ENCODE results near the gene PRCC.

Gene PRCC, protein sequence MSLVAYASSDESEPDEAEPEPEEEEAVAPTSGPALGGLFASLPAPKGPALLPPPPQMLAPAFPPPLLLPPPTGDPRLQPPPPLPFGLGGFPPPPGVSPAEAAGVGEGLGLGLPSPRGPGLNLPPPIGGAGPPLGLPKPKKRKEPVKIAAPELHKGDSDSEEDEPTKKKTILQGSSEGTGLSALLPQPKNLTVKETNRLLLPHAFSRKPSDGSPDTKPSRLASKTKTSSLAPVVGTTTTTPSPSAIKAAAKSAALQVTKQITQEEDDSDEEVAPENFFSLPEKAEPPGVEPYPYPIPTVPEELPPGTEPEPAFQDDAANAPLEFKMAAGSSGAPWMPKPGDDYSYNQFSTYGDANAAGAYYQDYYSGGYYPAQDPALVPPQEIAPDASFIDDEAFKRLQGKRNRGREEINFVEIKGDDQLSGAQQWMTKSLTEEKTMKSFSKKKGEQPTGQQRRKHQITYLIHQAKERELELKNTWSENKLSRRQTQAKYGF

DNA sequence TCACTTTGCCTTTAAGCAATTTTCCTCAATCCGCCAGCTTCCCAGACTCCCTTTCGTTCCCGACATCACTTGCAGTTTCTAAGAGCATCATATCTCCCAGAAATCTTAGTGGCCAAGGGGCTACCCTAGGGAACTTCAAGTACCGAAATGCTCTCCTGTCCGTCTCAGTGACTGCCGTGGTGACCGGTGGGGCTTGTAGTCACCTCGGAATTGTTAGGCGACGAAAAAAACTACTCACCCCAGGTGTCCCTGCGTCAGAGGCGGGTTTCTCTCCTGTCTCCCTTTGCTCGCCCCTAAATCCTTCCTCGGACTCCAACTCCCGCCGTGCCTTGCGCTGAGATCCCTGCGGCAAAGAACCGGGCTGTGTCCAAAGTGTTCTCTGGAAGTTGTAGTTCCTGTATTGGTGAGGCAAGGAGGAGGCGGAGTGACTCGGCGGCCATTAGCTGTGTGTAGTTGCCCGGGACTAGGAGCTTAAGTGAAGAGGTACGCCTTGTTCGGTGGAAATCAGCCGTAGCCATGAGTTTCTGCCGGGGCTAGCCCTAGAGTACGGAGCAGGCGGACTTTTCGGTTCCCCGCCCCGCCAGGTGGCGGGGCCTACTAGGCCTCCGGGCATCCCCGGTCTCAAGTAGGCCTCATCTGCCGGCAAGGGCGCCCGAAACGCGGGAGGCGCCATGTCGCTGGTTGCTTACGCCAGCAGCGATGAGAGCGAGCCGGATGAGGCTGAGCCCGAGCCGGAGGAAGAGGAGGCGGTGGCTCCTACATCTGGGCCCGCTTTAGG lies at the start of gene PRCC:
PRCC (plus strand) TSS at position 435 of the 778 bp plus-strand sequence; CDS start at position 672, 237 bp downstream.
- peak; percentile 99 for DNase-seq

DNA sequence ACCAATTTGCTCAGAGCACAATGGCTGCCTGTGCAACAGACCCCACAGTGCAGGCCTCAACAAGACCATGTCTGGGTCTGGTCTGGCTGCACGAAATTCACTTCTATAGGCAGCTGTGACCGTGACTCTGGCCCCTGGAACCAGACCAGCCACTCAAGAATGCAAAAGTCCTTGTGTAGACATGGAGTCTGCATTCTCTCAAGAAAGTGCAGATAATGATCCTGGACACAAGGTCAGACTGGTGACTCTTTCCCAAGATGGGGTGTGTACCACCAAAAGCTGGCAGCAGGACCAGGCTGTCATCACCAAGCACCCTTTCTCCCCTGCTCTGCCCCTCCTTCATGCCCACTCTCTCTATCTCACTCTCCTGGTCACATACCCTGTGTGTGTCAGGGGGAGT lies 46.2 kb upstream of the PRCC start:
- DNase-seq, result no peak

DNA sequence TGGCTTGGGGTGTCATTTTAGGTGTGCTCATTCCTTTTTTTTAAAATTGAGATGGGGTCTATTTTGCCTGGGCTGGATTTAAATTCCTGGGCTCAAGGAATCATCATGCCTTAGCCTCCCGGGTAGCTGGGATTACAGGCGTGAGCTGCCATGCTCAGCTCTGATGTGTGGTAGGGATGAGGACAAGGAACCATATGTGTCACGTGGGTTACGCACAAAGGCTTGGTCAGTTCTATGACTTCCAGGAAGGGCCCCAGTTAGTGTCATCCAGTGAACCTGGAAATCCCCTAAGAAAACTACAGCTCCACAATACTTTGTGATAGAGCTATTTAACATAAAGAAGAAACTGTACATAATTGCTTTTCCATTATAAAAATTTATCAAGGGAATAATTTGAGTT lies 45.8 kb upstream of the PRCC start:
- DNase-seq, result no peak

DNA sequence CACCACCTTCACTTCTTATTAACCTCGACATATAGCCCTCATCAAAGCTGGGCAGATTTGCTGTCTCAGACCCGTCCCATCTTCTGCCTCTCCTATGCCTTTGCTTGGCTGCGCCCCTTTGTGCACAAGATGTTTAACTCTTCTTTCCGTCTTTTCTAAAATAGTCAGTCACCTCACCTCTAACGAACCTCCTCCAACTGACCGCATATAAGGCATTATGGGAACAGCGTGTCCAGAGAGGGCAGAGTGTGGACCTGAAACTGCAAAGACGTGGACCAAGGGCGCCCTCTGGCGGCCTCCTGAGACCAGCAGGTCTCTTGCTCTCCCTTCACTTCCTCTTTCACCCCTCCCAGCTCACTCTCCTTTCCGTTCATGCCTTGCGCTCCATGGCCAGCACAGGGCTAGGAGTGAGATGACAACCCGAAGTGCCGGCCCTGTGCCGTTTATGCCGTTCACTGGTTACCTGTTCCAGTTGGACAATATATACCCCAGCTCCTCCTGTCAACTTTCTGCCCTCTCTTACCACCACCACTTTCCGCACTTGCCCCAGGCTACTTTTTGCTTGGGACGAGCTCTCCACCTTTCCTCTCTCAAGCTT lies 41.6 kb upstream of the PRCC start:
- peak; percentile 72 for DNase-seq

DNA sequence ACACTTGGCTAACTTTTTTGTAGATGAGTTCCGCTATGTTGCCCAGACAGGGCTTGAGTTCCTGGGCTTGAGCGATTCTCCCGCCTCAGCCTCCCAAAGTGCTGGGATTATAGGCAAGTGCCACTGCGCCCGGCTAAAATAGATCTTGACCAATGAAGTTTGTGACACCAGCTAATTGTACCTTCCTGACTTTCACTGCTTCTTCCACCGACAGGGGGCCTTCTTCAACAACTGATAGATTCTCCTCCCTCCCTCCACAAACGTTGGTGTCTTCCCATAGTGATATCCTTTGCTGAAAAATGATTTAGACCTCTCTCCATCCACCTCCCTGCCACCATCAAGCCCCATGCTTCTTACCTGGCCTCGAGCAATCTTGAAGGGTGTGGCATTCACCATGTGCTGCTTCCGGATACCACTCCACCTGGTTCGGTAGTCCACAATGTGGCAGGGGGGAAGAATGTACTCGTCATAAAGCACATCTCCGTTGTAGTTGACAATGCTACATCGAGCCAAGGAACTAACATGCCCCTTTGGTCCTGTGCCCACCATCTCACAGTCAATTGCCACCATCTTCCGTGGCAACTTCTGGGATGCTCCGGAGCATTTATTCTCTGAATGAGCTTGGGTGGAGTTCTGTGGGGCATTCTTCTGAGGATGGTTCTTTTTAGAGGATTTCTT lies 40.6 kb upstream of the PRCC start:
- DNase-seq, result no peak

DNA sequence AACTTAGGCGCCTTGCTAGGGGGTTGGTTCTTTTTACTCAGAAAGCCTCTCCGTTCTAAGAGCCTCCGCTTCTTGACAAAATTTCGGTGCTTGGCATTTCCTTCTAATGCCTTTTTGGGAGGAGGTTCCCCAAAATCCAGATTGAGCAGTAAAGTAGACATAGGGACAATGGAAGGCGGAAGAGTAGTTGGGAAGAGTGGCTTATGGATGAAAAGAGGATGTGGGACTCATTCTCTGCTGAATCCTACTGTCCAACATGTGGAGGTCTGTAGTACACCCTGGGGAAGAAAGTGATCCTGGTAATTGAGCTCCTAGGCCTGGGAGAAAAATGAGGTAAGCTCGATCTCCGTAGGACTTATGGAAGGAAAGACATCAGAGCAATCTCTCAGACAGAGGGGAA lies 39.8 kb upstream of the PRCC start:
- no peak for DNase-seq

DNA sequence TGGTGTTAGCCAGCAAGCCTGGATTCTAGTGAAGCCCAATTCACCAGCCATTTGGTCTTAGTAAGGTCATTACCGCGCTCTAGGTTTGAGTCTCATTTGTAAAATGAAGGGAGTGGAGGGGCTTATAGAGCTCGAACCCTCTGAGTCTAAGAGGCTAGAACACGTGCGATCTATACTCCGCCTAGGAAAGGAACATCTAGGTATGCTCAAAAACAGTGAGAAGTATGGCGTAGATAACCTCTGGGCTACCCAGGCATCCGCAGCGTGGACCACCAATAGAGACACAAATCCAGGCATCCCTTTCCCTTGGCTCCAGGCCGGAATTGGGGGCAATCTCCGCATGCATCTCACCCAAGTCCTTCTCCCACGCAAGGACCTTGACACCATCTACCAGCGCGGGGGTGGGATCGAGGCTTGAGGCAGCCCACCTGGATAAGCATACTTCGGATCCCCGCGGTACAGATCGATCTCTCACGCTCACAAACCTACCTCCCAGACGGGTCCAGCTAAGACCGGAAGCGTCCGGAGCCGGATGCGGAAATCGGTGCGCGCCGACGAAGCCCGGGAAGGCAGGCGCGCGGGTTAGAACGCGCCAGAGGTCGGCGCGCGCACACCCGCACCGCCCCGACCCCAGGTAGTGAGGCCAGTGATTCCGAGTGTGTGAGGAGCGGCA lies 39.3 kb upstream of the PRCC start, which contains the start of gene METTL25B:
METTL25B (plus strand) TSS at position 544 of the 673 bp plus-strand sequence. CDS start 636 bp downstream, outside the sequence.
- DNase-seq, result peak; percentile 78

DNA sequence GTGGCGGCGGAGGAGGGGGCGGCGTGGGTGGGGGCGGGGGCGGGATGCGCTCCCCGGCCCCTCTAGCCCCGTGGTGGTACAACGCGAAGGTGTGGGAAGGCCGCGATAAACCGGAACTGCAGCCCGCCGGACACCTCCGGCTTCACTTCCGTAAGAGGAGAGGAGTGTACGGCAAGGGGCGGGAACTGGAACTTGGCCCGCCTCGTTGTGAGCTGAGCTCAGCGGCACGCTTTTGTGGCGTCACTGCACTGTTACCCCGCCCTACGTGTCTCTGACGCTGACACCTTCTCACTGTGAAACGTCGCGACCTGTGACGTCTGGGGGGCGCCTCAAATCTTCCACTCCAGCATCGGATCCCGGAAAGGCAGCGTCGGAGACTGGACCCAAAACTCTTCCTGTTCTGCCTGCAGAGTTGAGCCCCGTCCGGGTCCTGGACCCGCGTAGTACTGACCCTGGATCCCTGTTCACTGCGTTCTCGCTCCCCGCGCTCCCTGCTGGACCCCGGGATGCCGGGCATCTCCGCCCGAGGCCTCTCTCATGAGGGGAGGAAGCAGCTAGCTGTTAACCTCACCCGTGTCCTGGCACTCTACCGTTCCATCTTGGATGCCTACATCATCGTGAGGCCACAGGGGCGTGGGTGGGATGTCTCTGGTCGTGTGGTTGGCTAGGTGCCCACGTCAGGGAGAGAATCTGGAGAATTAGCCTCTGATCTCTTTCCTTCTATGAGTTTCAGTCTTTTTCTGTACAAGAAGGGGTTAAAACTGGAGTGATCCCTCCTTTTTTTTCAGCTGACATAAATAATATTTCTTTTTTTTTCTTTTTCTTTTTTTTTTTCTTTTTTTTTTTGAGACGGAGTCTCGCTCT lies 38.5 kb upstream of the PRCC start, which contains the start of gene ISG20L2:
ISG20L2 (minus strand) TSS at position 168 of the 864 bp plus-strand sequence. CDS start 1,114 bp downstream, outside the sequence.
- peak; percentile 97 for DNase-seq

DNA sequence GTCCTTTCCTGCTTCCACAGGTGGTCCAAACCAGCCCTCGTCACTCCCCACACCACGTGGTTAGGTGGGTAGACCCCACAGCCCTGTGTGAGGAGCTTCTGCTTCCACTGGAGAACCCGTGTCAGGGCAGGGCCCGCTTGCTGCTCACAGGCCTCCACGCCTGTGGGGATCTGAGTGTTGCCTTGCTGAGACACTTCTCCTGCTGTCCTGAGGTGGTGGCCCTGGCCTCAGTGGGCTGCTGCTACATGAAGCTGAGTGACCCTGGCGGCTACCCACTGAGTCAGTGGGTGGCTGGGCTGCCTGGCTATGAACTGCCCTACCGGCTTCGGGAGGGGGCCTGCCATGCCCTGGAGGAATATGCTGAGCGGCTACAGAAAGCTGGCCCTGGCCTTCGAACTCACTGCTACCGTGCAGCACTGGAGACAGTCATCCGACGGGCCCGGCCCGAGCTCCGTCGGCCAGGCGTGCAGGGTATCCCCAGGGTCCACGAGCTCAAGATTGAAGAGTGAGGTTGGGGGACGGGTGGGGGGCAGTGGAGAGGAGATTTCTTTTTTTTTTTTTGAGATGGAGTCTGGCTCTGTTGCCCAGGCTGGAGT lies 33.2 kb upstream of the PRCC start:
- no peak for DNase-seq

DNA sequence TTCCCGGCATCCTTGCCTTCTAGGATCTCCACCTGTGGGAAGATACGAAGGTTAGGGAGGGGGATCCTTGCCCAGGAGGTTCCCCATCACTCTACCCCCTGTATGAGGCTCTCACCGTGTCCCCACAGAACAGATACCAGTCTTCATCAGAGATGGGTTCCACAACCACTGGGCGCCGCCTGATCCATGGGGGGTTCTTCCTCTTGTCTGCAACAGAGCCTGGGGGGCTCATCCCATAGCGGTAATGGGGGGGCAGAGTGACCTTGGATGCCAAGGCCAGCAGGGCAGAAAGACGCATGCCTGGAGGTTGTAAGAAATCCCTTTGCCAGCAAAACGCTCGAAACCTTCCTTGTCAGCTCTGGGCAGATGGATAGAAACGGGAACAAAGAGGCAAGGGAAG lies 28.9 kb upstream of the PRCC start:
- DNase-seq, result no peak

DNA sequence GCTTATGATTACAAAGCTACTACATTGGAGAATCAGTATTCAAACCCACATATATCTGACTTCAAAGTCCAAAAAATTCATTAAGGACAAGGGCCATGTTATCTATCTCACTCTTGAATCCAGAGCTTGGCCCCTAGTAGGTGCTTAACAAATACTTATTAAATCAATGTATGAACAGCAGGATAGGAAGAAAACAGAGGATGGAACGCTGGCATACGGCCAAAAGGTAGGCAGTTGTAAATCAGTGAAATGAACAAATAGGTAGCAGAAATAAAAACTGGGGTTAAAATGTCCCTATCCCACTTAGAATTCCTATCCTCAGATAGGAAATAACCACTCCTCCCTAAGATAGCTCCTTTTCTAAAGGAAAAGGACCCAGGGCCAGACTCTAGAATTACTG lies 28.4 kb upstream of the PRCC start:
- DNase-seq, result no peak

DNA sequence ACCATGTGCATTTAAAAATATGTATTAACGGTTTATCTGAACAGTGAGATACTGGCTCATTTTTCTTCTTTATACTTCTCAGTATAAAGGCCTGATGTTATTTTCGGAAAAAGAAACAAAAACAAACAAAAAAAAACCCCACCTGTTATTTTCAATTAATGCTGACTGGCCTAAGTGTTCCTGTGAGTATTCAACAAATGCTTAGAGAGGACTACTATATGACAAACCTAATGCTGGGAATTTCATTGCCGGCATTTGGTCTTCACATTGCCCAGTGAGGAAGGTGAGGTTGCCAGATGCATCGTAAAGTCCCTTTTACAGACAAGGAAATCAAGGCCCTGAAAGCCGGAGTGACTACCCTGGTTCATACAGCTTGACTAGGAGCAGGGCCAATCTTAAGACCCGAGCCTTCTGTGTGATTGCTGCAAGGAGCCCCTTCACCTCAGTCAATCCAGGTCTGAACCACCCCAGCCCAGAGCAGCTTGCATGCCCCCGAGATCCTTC lies 27.0 kb upstream of the PRCC start:
- no peak for DNase-seq

DNA sequence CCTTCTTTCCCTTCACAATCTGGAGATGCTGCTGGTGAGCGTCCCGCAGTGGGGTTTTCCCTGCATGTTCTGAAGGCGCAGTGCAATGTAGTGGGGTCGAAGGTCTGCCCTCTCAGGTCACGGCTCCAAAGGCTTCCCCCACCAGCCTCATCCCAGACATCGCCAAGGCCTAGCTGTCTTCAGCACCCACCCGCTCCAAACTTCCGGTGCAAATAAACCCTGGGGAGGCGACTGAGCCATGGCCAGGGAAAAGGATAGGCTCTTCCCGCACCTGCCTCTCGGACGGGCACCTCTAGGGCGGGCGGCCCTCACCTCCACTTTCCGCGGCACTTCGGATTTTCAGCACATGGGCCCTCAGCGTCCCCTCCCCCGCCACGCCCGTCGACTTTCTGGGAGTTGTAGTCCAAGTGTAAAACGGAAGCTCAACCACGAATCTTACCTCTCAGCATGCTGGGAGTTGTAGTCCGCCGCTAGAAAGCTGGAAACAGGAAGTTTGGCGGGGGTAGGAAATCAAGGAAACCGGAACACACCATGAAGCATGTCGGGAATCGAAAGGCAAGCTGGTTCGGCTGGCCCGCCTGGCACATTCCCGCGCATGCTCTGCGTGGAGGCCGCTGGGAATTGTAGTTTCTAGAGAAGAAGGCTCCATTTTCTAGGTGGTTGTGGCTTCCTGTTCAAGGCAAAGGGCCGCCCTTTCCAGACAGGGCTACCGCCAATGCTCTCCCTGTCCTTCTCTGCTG lies 26.4 kb upstream of the PRCC start, which contains the start of gene MRPL24:
MRPL24 (minus strand) TSS at position 348 of the 740 bp plus-strand sequence. CDS start 2,384 bp downstream, outside the sequence.
- DNase-seq, result peak; percentile 99

DNA sequence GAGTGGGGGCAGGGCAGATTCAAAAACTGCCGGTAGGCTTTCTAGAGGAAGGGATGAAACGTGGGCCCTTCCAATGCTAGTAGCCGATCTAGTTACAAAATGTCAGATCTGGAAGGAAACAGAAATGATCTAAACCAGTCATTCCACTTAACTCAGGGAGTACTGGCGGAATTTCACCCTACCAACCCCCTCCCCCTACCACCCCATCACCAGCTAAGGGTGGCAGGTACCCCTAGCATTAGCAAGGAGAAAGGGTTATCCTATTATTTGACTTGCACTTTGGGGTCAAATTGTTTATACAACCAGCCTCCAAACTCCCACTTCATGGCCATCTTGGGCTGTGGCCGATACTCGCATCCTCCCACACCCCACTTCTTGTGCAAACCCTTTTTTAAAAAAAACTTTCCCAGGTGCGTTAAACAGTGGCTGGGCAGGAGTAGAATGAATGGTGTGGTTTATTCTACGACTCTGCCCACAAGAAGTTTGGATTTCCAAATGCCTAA lies 25.8 kb upstream of the PRCC start:
- no peak for DNase-seq

DNA sequence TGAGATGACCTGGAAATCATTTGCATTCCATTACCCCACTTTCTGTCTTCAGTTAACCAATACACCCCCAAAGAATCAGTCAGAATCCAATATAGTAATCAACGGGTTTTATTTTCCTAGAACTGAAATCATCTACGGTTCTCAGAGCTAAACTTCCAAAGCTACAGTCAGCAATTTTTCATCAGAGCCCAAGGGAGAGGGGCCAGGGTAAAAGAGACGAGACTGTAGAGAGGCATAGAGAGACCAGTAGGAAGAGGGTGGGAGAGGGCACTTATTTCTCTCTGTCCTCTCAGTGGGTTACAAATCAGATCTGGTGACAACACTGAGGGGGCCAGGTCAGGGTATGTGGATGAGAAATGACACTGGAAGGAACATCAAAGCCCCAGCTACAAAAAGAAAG lies 25.3 kb upstream of the PRCC start:
- no peak for DNase-seq

DNA sequence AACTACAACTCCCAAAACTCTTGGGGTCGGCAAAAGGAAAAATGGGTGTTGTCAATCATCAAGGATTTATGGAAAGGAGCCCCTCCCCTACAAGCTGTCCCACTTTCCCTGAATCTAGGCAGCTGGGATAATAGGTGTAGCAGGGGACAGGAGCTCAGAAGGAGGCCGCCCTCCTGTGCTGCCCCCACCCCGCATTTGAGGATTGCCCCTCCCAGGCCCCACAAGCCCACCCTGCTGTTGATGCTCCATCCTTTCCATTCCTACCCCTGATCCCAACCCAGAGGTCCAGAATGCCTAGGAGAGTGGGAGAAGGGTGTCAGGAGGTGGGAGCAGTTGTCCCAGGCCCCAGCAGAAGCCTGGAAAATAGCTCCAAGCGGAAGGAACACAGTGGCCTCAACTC lies 24.5 kb upstream of the PRCC start:
- DNase-seq, result no peak

DNA sequence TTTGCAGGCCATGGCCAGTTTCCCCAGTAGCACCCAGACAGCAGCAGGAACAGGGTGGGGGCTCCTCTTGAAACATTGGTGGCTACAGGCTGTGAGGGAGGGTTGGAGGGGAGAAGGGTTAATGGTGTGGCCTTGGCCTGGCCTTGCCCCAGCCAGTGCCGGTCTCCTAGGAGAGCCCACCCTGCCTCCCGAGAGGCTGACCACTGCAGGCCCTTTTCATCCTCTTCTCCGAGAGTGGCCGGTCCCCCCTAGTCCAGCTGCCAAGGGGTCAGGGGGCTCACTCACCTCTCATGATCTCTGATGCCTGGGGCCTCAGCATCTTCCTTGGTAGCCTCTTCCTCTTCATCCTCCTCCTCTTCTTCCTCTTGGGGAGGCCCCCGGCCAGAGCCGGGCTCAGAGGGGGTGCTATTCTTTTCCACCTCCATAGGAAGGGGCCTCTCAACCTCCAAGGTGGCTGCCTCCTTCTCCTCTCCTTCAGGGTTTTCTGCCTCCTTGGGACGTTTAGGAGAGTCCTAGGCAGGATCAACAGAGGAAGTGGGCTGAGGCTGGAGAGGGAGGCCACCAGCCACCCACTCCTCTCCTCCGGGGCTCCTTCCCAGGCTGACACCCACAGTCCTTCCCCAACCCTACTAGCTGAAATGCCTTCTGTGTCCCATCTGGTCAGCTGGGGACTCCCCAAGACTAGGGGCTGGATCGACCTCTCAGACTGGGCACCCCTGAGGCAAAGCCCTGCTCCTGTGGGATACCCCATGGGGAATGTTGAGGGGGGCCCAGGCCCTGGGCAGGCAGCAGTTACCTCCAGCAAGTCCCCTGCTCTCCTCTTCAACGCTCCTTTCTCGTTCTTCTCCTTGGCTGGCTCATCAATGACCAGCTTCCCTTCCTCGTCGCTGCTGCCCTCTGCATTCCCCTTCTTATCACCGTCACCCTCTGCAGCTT lies 23.7 kb upstream of the PRCC start:
- no peak for DNase-seq

DNA sequence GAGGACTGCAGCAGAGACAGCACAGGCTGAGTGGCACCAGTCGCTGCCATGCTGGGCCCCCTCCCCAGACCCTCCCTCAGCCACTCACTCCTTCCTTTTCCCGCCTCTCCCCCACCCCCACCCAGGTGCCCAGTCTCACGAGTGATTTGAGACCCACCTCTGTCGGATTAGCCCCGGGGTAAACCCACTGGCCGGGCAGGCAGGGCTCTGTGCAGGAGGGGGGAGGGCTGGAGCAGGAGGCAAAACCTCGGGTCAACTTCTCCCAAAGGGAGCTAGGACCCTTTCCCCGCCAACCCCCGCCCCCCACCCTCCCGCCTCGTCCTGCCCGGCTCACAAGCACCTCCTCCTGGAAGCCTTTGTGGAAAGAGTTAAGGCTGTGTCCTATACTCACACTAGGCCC lies 23.0 kb upstream of the PRCC start:
- DNase-seq, result no peak

Data from NCI-H1105 (cell line).